IMR-90 (cell line): ENCODE measurements around the gene COL19A1.
"Not testable (repeated sequence)": the region's sequence is repeated elsewhere in the genome, so short reads cannot be mapped to it uniquely, and the experiment has no call there.

Experiments
- CEBPB ChIP-seq: IDR thresholded peaks from 2 replicates; pipeline ENCODE4 v1.6.1; 2012; ENCODE audit warnings: low read depth, low read length, improper control_type of control experiment
- CHD1 ChIP-seq: IDR thresholded peaks from 2 replicates; pipeline ENCODE4 v1.6.1; 2012; ENCODE audit warnings: low read depth, low read length, improper control_type of control experiment
- FOS ChIP-seq: fragments of 150-350 bp; IDR thresholded peaks from 2 replicates; pipeline ENCODE4 v1.6.1; 2016; ENCODE audit warnings: low read depth, low read length
- MAZ ChIP-seq: IDR thresholded peaks from 2 replicates; pipeline ENCODE4 v1.6.1; 2012; ENCODE audit warnings: low read depth, mild to moderate bottlenecking, low read length, improper control_type of control experiment, moderate library complexity, borderline replicate concordance
- NFE2L2 ChIP-seq: fragments of 150-350 bp; IDR thresholded peaks from 2 replicates; pipeline ENCODE4 v1.6.1; 2016; ENCODE audit warnings: low read depth, mild to moderate bottlenecking, low read length
- POLR2A ChIP-seq: IDR thresholded peaks from 2 replicates; pipeline ENCODE4 v1.6.1; 2012; ENCODE audit warnings: mild to moderate bottlenecking, low read depth, low read length
- RAD21 ChIP-seq: IDR thresholded peaks from 2 replicates; pipeline ENCODE4 v1.6.1; 2012; ENCODE audit warnings: low read length, improper control_type of control experiment
- RCOR1 ChIP-seq: IDR thresholded peaks from 2 replicates; pipeline ENCODE4 v1.6.1; 2012; ENCODE audit warnings: mild to moderate bottlenecking, low read length, improper control_type of control experiment; ENCODE audit not compliant: insufficient replicate concordance
- RFX5 ChIP-seq: IDR thresholded peaks from 2 replicates; pipeline ENCODE4 v1.8.0; 2012; ENCODE audit warnings: low read depth, mild to moderate bottlenecking, low read length, moderate library complexity
- SMC3 ChIP-seq: fragments of 150-350 bp; IDR thresholded peaks from 2 replicates; pipeline ENCODE4 v1.6.1; 2016; ENCODE audit warnings: low read depth, mild to moderate bottlenecking, antibody characterized with exemption, low read length, moderate library complexity
- TF ChIP-seq, protein P1 (sequence below): conservative IDR thresholded peaks from 2 replicates; pipeline ENCODE4 v1.5.1; 2012; ENCODE audit warnings: mild to moderate bottlenecking, low read depth, low read length, improper control_type of control experiment
- TF ChIP-seq, protein P2 (sequence below): fragments of 150-350 bp; IDR thresholded peaks from 2 replicates; pipeline ENCODE4 v1.6.1; 2017; ENCODE audit warnings: mild to moderate bottlenecking, antibody characterized with exemption, low read length, low read depth
- TF ChIP-seq, protein P3 (sequence below): fragments of 150-350 bp; IDR thresholded peaks from 2 replicates; pipeline ENCODE4 v1.6.1; 2016; ENCODE audit warnings: low read depth, mild to moderate bottlenecking, low read length, moderate library complexity, borderline replicate concordance

DNA sequence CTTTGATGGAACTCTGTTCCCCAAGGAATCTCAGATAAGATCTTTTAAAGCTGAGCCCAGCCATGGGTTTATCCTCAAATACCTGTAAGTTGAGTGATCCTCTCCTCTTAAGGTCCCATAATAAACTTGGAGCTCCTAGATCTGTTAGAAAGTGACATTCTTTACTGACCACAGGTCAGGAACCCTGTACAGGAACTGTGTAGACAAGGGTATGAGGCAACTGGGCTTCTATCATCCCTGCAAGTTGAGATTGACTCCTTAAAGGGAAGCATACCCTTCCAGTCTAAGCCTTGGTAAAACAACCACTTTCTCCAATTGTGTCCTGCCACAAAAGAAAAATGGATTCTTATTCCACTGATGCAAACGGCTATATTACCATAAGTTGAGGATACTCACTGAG is 26.2 kb downstream of the COL19A1 start:
- TF ChIP-seq, protein P1, sequence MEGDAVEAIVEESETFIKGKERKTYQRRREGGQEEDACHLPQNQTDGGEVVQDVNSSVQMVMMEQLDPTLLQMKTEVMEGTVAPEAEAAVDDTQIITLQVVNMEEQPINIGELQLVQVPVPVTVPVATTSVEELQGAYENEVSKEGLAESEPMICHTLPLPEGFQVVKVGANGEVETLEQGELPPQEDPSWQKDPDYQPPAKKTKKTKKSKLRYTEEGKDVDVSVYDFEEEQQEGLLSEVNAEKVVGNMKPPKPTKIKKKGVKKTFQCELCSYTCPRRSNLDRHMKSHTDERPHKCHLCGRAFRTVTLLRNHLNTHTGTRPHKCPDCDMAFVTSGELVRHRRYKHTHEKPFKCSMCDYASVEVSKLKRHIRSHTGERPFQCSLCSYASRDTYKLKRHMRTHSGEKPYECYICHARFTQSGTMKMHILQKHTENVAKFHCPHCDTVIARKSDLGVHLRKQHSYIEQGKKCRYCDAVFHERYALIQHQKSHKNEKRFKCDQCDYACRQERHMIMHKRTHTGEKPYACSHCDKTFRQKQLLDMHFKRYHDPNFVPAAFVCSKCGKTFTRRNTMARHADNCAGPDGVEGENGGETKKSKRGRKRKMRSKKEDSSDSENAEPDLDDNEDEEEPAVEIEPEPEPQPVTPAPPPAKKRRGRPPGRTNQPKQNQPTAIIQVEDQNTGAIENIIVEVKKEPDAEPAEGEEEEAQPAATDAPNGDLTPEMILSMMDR = not testable (repeated sequence)
- TF ChIP-seq RCOR1, POLR2A, RFX5, NFE2L2, CEBPB, MAZ, FOS, RAD21, CHD1, SMC3: not testable (repeated sequence)
- TF ChIP-seq, protein P2, sequence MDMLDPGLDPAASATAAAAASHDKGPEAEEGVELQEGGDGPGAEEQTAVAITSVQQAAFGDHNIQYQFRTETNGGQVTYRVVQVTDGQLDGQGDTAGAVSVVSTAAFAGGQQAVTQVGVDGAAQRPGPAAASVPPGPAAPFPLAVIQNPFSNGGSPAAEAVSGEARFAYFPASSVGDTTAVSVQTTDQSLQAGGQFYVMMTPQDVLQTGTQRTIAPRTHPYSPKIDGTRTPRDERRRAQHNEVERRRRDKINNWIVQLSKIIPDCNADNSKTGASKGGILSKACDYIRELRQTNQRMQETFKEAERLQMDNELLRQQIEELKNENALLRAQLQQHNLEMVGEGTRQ = not testable (repeated sequence)
- TF ChIP-seq, protein P3, sequence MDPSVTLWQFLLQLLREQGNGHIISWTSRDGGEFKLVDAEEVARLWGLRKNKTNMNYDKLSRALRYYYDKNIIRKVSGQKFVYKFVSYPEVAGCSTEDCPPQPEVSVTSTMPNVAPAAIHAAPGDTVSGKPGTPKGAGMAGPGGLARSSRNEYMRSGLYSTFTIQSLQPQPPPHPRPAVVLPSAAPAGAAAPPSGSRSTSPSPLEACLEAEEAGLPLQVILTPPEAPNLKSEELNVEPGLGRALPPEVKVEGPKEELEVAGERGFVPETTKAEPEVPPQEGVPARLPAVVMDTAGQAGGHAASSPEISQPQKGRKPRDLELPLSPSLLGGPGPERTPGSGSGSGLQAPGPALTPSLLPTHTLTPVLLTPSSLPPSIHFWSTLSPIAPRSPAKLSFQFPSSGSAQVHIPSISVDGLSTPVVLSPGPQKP = not testable (repeated sequence)
